H1 (cell line): ENCODE results near the gene OR5H15.

Experiments used
- CEBPB ChIP-seq: IDR thresholded peaks from 2 replicates; pipeline ENCODE4 v1.6.1; 2012; ENCODE audit warnings: low read depth, low read length
- EP300 ChIP-seq, 2 experiments: IDR thresholded peaks; 1 replicate in 1 of 2; 2 replicates in 1 of 2; pipeline ENCODE4 v1.6.1; 2011 to 2012; ENCODE audit warnings: low read depth in 2 of 2, low read length in 2 of 2, mild to moderate bottlenecking in 2 of 2, borderline replicate concordance in 1 of 2, inconsistent platforms in 1 of 2, moderate library complexity in 1 of 2
- EZH2 ChIP-seq: fragments of 200-600 bp; sonication (generic); IDR thresholded peaks from 2 replicates; pipeline ENCODE4 v1.7.1; 2012; ENCODE audit warnings: low read depth, mild to moderate bottlenecking, moderate library complexity, low read length, inconsistent platforms; ENCODE audit not compliant: severe bottlenecking
- NRF1 ChIP-seq: IDR thresholded peaks from 2 replicates; pipeline ENCODE4 v1.6.1; 2011; ENCODE audit warnings: mild to moderate bottlenecking, low read depth, low read length, improper control_type of control experiment
- POLR2A ChIP-seq, 2 experiments: IDR thresholded peaks; 1 replicate in 1 of 2; 2 replicates in 1 of 2; pipeline ENCODE4 v1.6.1; 2011; ENCODE audit warnings: low read depth in 2 of 2, low read length in 2 of 2, mild to moderate bottlenecking in 2 of 2; ENCODE audit errors: control extremely low read depth in 1 of 2
- TAF1 ChIP-seq: IDR thresholded peaks from 2 replicates; pipeline ENCODE4 v1.6.1; 2011; ENCODE audit warnings: mild to moderate bottlenecking, low read depth, low read length
- TF ChIP-seq, protein P1 (sequence below), 3 experiments: IDR thresholded peaks; 1 replicate in 2 of 3; 2 replicates in 1 of 3; pipeline versions ENCODE4 v1.5.1 to v1.6.1; 2011; ENCODE audit warnings: low read length in 3 of 3, mild to moderate bottlenecking in 3 of 3, inconsistent platforms in 2 of 3, low read depth in 1 of 3, moderate library complexity in 1 of 3; ENCODE audit not compliant: insufficient read depth in 1 of 3; ENCODE audit errors: control extremely low read depth in 1 of 3
- TF ChIP-seq, protein P2 (sequence below): IDR thresholded peaks from 2 replicates; pipeline ENCODE4 v1.6.1; 2012; ENCODE audit warnings: inconsistent platforms

DNA sequence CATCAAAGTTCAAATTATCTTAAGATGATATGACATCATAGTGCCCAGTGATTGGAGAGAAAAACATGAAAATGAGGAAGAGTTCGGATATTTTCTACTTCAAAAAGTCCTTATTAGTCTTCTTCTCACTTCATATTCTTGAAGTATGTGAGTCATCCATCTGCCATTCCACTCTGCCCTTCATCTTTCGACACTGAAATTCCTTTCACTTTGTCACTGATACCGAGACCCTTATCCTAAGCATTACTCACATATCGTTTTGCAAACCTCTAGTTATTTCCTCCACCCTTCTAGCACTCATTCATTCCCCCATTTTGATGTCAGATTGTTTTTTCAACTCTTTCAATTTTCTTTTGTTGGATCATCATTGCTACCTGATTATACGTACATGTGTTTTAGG lies 15.3 kb upstream of the OR5H15 start:
- TF ChIP-seq CEBPB (no peak), NRF1 (no peak), TAF1 (no peak), EP300 (IDR thresholded peaks at IDR 0.05; ENCODE audit: borderline replicate concordance in 1 of 2, low read depth in 2 of 2, low read length in 2 of 2) (no peak), POLR2A (IDR thresholded peaks at IDR 0.05; ENCODE audit: control extremely low read depth in 1 of 2, low read depth in 2 of 2, low read length in 2 of 2) (no peak), EZH2 (no peak)
- TF ChIP-seq, protein P1, sequence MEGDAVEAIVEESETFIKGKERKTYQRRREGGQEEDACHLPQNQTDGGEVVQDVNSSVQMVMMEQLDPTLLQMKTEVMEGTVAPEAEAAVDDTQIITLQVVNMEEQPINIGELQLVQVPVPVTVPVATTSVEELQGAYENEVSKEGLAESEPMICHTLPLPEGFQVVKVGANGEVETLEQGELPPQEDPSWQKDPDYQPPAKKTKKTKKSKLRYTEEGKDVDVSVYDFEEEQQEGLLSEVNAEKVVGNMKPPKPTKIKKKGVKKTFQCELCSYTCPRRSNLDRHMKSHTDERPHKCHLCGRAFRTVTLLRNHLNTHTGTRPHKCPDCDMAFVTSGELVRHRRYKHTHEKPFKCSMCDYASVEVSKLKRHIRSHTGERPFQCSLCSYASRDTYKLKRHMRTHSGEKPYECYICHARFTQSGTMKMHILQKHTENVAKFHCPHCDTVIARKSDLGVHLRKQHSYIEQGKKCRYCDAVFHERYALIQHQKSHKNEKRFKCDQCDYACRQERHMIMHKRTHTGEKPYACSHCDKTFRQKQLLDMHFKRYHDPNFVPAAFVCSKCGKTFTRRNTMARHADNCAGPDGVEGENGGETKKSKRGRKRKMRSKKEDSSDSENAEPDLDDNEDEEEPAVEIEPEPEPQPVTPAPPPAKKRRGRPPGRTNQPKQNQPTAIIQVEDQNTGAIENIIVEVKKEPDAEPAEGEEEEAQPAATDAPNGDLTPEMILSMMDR (IDR thresholded peaks at IDR 0.05; ENCODE audit: control extremely low read depth in 1 of 3, insufficient read depth in 1 of 3, low read depth in 1 of 3, low read length in 3 of 3): no peak
- TF ChIP-seq, protein P2, sequence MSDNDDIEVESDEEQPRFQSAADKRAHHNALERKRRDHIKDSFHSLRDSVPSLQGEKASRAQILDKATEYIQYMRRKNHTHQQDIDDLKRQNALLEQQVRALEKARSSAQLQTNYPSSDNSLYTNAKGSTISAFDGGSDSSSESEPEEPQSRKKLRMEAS: no peak
